Spinal cord (tissue), 10 donors: ENCODE results near the gene RAB11FIP2. TPM values are rescaled to one million over a fixed set of nuclear protein-coding genes. Genes with fewer than 3 reads are reported as not detected.

Experiments
- DNase-seq, 6 donors: peaks; one replicate each; pipeline versions ENCODE4 v3.0.0 to v3.0.0-alpha.2; 2013 to 2015; ENCODE audit warnings: low spot score in 6 of 6, low read depth in 4 of 6
- H3K27ac ChIP-seq: one replicate; pipeline ENCODE4 v1.5.1; 2013; ENCODE audit warnings: low read depth, low read length, control low read depth
- H3K27me3 ChIP-seq: one replicate; pipeline ENCODE4 v1.6.1; 2013; ENCODE audit warnings: low read length; ENCODE audit not compliant: control insufficient read depth, insufficient read depth
- H3K36me3 ChIP-seq: one replicate; pipeline ENCODE4 v1.6.1; 2013; ENCODE audit warnings: low read length; ENCODE audit not compliant: control insufficient read depth, insufficient read depth
- H3K4me1 ChIP-seq: one replicate; pipeline ENCODE4 v1.6.1; 2013; ENCODE audit warnings: low read length; ENCODE audit not compliant: control insufficient read depth, insufficient read depth
- H3K4me3 ChIP-seq: one replicate; pipeline ENCODE4 v1.5.1; 2013; ENCODE audit warnings: low read depth, low read length, control low read depth
- H3K9me3 ChIP-seq: one replicate; pipeline ENCODE4 v1.6.1; 2013; ENCODE audit warnings: low read length; ENCODE audit not compliant: control insufficient read depth, insufficient read depth
- WGBS: methylation state at CpG from one replicate; pipeline ENCODE4 v1.1.5; 2013; ENCODE audit warnings: missing lambda C conversion rate; ENCODE audit not compliant: insufficient coverage; 5-methylcytosine and 5-hydroxymethylcytosine counted together
- polyA plus RNA-seq, 2 donors: library from polyadenylated mRNA; unstranded; fragments of 120-200 nt; gene quantifications; one replicate each; pipeline ENCODE4 v1.2.1, GENCODE V29; 2013; ENCODE audit not compliant: insufficient read length in 2 of 2
- total RNA-seq, 2 donors: library from RNA; depleted of rRNA in 1 of 2; stranded (reverse); fragments of 120-200 nt in 1 of 2; fragments of >200 nt in 1 of 2; gene quantifications; one replicate each; pipeline versions ENCODE4 v1.2.3 to v1.2.4, GENCODE V29; 2013 to 2014
- donor health status: healthy.

The RAB11FIP2 gene
- total and polyA plus RNA-seq, 4 donors = 20.3 to 51.6 (median 37.1) TPM

DNA sequence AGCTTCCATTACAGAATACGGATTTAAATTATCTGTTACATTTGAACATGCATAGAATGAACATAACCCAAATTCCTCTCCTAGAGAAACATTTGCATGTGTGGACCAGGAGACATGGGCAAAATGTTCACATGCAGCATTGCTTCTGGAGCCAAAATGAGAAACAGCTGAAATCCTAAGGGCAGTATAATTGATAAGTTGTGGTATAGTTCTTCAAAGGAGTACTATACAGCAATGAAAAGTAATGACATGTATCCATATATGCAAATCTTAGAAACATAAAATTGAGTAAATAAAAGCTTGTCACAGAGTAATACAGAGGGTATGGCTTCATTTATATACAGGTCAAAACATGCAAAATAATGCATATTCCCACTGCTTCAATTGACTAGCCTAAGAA, 77.1 kb downstream of the RAB11FIP2 start:
- no peaks in the 10 kb centered on the region for H3K36me3 ChIP-seq
- H3K4me1 ChIP-seq = no peaks in the 10 kb centered on the region
- DNase-seq = no peak
- no peaks in the 10 kb centered on the region for H3K27me3 ChIP-seq
- H3K9me3 ChIP-seq = no peaks in the 10 kb centered on the region
- no CpG with 5 or more reads among the region's 1 CpG for WGBS
- H3K27ac ChIP-seq = no peak overlapping the region
- no peak overlapping the region for H3K4me3 ChIP-seq

- no peak overlapping the region for H3K4me3 ChIP-seq
- no peak overlapping the region for H3K27ac ChIP-seq
- no peaks in the 10 kb centered on the region for H3K36me3 ChIP-seq
- no peaks in the 10 kb centered on the region for H3K4me1 ChIP-seq
- no peak for DNase-seq
- 85% methylated on average over 7 of the region's 10 CpGs for WGBS
- H3K27me3 ChIP-seq = no peaks in the 10 kb centered on the region
- H3K9me3 ChIP-seq = no peaks in the 10 kb centered on the region
Observed at GRCh38 chr10:117968354-117969182, 78.2 kb downstream of the RAB11FIP2 start.

- WGBS = no CpG with 5 or more reads among the region's 7 CpGs
- Histone ChIP-seq H3K4me1 (no peaks in the 10 kb centered on the region), H3K9me3 (no peaks in the 10 kb centered on the region), H3K27ac (no peak overlapping the region), H3K4me3 (no peak overlapping the region), H3K27me3 (no peaks in the 10 kb centered on the region), H3K36me3 (no peaks in the 10 kb centered on the region)
- peak in 2 of 6 donors; percentile 26 to 37 for DNase-seq
Observed at GRCh38 chr10:117967149-117967650, 79.5 kb downstream of the RAB11FIP2 start.

DNA sequence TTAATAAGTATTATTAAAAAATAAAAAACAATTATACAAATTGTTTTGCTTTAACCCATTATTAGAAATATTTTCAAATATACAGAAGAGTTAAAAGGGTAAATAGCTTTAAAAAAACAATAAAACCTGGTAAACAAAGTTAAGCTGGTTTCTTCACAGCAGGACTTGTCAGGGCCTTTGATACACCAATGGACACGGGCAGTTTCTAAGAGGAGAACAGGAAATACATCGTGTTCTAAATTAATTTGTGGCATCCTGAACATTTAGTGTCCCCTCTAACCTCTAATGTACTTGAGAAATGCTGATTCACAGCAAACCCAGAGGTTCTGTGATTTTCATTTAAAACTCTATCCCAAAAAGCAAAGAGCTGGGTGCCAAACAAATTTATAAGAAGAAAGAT, 80.8 kb downstream of the RAB11FIP2 start:
- no peaks in the 10 kb centered on the region for H3K27me3 ChIP-seq
- H3K4me3 ChIP-seq = no peak overlapping the region
- no peaks in the 10 kb centered on the region for H3K4me1 ChIP-seq
- H3K36me3 ChIP-seq = no peaks in the 10 kb centered on the region
- no peaks in the 10 kb centered on the region for H3K9me3 ChIP-seq
- no peak for DNase-seq
- no peak overlapping the region for H3K27ac ChIP-seq
- WGBS = 72% methylated on average over 2 of the region's 2 CpGs

- peak in 1 of 6 donors; percentile 7 for DNase-seq
- WGBS = 100% methylated on average over 3 of the region's 4 CpGs
- Histone ChIP-seq H3K9me3 (no peaks in the 10 kb centered on the region), H3K4me3 (no peak overlapping the region), H3K36me3 (no peaks in the 10 kb centered on the region), H3K27me3 (no peaks in the 10 kb centered on the region), H3K4me1 (no peaks in the 10 kb centered on the region), H3K27ac (no peak overlapping the region)
Observed at GRCh38 chr10:117964536-117964935, 82.2 kb downstream of the RAB11FIP2 start.

GRCh38 chr10:117960345-117960935, 86.3 kb downstream of the RAB11FIP2 start:
- Histone ChIP-seq H3K27me3 (no peaks in the 10 kb centered on the region), H3K27ac (no peak overlapping the region)
- WGBS = 100% methylated on average over 1 of the region's 4 CpGs

DNA sequence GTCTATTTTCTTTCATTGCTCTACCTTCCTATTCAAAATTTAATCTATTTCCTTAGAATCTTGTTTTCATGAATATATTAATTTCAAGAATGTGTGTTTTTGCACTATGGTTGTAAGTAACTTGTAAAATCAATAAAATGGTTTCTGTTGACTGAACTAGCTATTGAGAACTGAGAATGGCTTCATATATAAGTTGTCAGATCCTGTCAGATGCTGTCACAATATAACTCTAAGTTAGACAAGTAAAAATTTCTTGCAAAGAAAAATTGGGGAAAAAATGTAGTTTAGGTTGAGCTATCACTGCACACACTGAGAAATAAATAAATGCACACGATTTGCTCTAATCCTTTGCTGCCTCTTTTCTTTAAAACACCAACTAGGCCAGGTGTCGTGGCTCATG, 89.8 kb downstream of the RAB11FIP2 start:
- no peaks in the 10 kb centered on the region for H3K27me3 ChIP-seq
- WGBS = 100% methylated on average over 1 of the region's 2 CpGs
- H3K27ac ChIP-seq = no peak overlapping the region
- no peaks in the 10 kb centered on the region for H3K36me3 ChIP-seq
- no peak for DNase-seq
- H3K4me1 ChIP-seq = no peaks in the 10 kb centered on the region
- H3K9me3 ChIP-seq = no peaks in the 10 kb centered on the region
- H3K4me3 ChIP-seq = no peak overlapping the region

More at GRCh38 chr10:117960345-117960935, 86.3 kb downstream of the RAB11FIP2 start:
- DNase-seq = no peak
- no peaks in the 10 kb centered on the region for H3K9me3 ChIP-seq
- H3K4me1 ChIP-seq = no peaks in the 10 kb centered on the region
- H3K36me3 ChIP-seq = no peaks in the 10 kb centered on the region
- no peak overlapping the region for H3K4me3 ChIP-seq

DNA sequence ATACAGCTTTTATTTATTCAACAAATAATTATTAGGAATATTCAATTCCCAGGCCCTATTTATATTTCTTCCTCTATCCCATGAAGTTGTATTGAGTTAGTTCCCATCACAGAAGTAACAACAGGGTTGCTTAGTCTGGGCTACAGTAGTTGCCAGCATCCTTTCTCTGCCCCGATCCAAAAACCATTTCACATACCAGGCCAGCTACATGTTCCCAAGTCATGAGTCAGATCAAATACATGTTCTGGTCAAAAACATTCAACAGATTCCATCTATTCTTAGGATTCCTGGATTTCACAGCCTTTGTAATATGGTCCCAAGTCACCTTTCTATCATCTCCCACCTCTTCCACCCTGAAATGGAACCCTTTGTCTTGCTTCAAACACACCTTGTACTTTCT, 91.6 kb downstream of the RAB11FIP2 start:
- H3K36me3 ChIP-seq = no peaks in the 10 kb centered on the region
- H3K4me3 ChIP-seq = no peak overlapping the region
- H3K9me3 ChIP-seq = no peaks in the 10 kb centered on the region
- no peaks in the 10 kb centered on the region for H3K4me1 ChIP-seq
- no peak for DNase-seq
- H3K27me3 ChIP-seq = no peaks in the 10 kb centered on the region
- H3K27ac ChIP-seq = no peak overlapping the region
- 82% methylated on average over 1 of the region's 1 CpG for WGBS
